Type B pancreatic cell (in vitro differentiated cells): ENCODE results near the gene SH3D19. TPM values are rescaled to one million over a fixed set of nuclear protein-coding genes. Genes with fewer than 3 reads are reported as not detected.
"Not testable (repeated sequence)": the region's sequence is repeated elsewhere in the genome, so short reads cannot be mapped to it uniquely, and the experiment has no call there.

ENCODE experiments used
- DNase-seq: peaks from one replicate; pipeline ENCODE4 v3.0.0; 2021; ENCODE audit warnings: mixed read lengths; ENCODE audit not compliant: unreplicated experiment; ENCODE audit errors: extremely low spot score
- H3K27ac Mint-ChIP-seq: 2 replicates; pipeline ENCODE4 v1.8.0; 2021; ENCODE audit warnings: mild to moderate bottlenecking, mixed read lengths
- H3K27me3 Mint-ChIP-seq: 2 replicates; pipeline ENCODE4 v1.8.0; 2021; ENCODE audit warnings: mixed read lengths
- H3K36me3 Mint-ChIP-seq: 2 replicates; pipeline ENCODE4 v1.8.0; 2021; ENCODE audit warnings: mixed read lengths
- H3K4me1 Mint-ChIP-seq: one replicate; pipeline ENCODE4 v1.8.0; 2021; ENCODE audit warnings: mixed read lengths; ENCODE audit not compliant: unreplicated experiment
- H3K4me3 Mint-ChIP-seq: 2 replicates; pipeline ENCODE4 v1.8.0; 2021; ENCODE audit warnings: mild to moderate bottlenecking, mixed read lengths
- H3K9me3 Mint-ChIP-seq: 2 replicates; pipeline ENCODE4 v1.8.0; 2021; ENCODE audit warnings: mixed read lengths
- total RNA-seq: library from RNA; stranded (reverse); gene quantifications from 2 replicates; pipeline ENCODE4 v1.2.1, GENCODE V29; 2021; ENCODE audit warnings: low replicate concordance
- TF ChIP-seq, protein P1 (sequence below): fragments of 200-600 bp; sonication (generic); conservative IDR thresholded peaks from 2 replicates; pipeline ENCODE4 v1.5.0; 2021; ENCODE audit warnings: antibody characterized with exemption, mild to moderate bottlenecking

The SH3D19 gene
- total RNA-seq, 1 donor from 2014 or later: 24.3 TPM

DNA sequence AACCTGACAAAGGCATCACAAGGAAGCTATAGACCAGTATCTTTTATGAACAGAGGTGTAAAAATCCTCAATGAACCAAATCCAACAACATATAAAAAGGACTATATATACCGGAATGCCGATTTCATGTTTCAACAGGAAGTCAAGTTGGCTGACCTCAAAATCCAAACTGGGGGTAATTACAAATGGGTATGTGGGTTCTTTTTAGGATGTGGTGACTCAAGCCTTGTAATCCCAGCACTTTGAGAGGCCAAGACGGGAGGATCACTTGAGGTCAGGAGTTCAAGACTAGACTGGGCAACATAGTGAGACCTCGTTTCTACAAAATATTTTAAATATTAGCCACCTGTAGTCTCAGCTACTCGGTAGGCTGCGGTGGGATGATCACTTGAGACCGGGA is 38.0 kb downstream of the SH3D19 start:
- H3K9me3 Mint-ChIP-seq: peaks cover 20% of the 10 kb centered on the region
- H3K36me3 Mint-ChIP-seq: peaks cover 16% of the 10 kb centered on the region

DNA sequence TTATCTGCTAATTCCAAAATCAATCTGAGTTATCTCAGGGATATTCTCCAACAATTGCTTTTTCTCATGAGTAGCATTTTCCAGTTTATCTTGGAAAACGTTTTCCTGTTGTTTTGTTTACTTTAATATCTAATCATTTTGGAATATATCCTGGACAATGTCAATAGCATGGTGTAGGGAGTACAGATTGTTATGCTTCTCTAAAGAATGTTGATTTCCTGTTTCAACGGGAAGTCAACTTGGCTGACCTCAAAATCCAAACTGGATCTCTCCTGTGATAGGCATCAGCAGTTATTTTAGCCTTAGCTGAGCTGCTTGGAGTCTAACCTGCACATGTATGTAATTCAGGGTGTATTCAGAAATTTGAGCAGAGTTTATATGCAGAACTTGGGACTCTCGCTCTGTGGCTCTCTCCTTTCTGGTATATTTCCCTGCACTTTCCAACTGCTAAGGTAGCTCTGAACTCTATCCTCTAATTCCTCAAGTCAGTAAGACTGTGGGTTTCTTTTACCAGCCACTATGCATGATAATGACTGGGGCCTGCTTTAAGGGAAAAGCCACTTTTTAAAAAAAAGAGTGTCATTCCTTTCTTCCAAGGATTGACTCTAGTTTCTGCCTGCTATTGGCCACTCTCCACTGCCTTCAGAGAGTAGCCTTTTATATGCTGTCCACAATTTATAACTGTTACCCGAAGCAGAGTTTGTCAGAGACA is 40.7 kb downstream of the SH3D19 start:
- Mint-ChIP-seq H3K4me3 (no peak overlapping the region), H3K27me3 (no peaks in the 10 kb centered on the region), H3K4me1 (no peaks in the 10 kb centered on the region), H3K36me3 (peaks cover 2% of the 10 kb centered on the region), H3K27ac (no peak overlapping the region), H3K9me3 (peaks cover 10% of the 10 kb centered on the region)
- no peak for DNase-seq
- TF ChIP-seq, protein P1, sequence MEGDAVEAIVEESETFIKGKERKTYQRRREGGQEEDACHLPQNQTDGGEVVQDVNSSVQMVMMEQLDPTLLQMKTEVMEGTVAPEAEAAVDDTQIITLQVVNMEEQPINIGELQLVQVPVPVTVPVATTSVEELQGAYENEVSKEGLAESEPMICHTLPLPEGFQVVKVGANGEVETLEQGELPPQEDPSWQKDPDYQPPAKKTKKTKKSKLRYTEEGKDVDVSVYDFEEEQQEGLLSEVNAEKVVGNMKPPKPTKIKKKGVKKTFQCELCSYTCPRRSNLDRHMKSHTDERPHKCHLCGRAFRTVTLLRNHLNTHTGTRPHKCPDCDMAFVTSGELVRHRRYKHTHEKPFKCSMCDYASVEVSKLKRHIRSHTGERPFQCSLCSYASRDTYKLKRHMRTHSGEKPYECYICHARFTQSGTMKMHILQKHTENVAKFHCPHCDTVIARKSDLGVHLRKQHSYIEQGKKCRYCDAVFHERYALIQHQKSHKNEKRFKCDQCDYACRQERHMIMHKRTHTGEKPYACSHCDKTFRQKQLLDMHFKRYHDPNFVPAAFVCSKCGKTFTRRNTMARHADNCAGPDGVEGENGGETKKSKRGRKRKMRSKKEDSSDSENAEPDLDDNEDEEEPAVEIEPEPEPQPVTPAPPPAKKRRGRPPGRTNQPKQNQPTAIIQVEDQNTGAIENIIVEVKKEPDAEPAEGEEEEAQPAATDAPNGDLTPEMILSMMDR: no peak

More for the DNA sequence above, 38.0 kb downstream of the SH3D19 start:
- Mint-ChIP-seq H3K27ac (no peak overlapping the region), H3K27me3 (no peaks in the 10 kb centered on the region), H3K4me3 (no peak overlapping the region), H3K4me1 (no peaks in the 10 kb centered on the region)
- TF ChIP-seq, protein P1: no peak
- no peak for DNase-seq

DNA sequence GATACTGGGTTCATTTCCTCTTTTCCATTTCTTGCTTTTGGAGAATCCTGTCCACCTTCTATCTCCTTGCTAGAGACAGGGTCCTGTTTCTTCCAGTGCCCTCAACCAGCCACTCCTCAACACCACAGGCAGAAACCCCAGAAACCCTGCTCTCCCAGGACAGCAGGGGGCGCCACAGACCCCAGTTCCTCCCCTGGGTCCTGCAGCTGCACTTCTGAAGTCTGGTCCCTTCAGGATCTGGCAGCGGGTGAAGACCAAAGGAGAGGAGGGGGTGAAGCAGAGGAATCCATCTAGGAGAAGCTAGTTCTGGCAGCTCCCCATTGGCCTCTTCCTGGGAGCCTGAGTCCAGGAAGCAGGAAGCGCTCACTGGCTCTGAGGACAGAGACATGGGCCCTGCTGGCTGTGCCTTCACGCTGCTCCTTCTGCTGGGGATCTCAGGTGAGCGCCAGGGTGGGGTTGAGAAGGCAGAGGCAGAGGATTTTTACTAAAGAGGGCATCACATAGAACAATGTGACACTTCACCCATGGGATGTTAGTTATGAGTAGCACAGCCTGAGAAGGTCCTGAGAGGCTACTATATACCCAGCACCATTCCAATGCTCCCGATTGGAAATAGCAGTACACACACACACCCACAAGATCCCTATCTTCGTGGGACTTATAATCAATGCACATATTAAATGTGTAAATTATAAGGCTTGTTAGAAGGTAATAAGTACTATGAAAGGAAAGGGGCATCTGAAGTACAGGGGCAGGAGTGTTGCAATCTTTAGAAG is 48.4 kb downstream of the SH3D19 start, which contains the start of gene PRSS48:
Gene PRSS48, plus strand, starts transcription at position 375 of the 776 bp plus-strand sequence. Its CDS starts 12 bp downstream, at position 387.
- Mint-ChIP-seq H3K27me3 (no peaks in the 10 kb centered on the region), H3K36me3 (peaks cover 5% of the 10 kb centered on the region), H3K9me3 (no peaks in the 10 kb centered on the region), H3K27ac (no peak within 1 kb of the TSS), H3K4me1 (no peaks in the 10 kb centered on the region), H3K4me3 (no peak within 1 kb of the TSS)
- TF ChIP-seq, protein P1: peak; percentile 79
- DNase-seq: peak; percentile 76

DNA sequence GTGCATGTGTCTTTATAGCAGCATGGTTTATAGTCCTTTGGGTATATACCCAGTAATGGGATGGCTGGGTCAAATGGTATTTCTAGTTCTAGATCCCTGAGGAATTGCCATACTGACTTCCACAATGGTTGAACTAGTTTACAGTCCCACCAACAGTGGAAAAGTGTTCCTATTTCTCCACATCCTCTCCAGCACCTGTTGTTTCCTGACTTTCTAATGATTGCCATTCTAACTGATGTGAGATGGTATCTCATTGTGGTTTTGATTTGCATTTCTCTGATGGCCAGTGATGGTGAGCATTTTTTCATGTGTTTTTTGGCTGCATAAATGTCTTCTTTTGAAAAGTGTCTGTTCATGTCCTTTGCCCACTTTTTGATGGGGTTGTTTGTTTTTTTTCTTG is 56.5 kb downstream of the SH3D19 start:
- not testable (repeated sequence) for DNase-seq, H3K4me3 Mint-ChIP-seq, H3K27me3 Mint-ChIP-seq, H3K9me3 Mint-ChIP-seq, H3K36me3 Mint-ChIP-seq, H3K4me1 Mint-ChIP-seq, H3K27ac Mint-ChIP-seq

DNA sequence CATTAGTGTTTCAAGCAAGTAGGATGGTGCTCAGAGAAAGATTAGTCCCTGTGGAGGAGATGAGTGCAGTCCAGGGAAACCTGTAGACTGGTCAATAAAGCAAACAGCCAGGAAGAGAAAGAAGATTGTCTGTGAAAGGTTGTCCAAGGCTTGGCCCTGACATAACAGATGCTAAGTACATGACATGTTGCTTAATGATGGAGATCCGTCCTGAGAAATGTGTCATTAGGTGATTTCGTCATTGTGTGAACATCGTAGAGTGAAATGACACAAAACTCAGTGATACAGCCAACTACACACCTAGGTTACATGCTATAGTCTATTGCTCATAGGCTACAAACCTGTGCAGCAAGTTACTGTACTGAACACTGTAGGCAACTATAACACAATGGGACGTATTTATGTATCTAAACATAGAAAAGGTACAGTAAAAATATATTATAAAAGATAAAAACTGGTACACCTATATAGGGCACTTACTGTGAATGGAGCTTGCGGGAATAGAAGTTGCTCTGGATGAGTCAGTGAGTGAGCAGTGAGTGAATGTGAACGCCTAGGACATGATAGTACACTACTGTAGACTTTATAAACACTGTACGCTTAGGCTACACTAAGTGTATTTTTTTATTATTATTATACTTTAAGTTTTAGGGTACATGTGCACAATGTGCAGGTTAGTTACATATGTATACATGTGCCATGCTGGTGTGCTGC is 57.4 kb downstream of the SH3D19 start:
- Mint-ChIP-seq H3K27ac (no peak overlapping the region), H3K4me3 (no peak overlapping the region), H3K36me3 (peaks cover 4% of the 10 kb centered on the region), H3K9me3 (no peaks in the 10 kb centered on the region), H3K4me1 (no peaks in the 10 kb centered on the region), H3K27me3 (no peaks in the 10 kb centered on the region)
- TF ChIP-seq, protein P1: no peak
- DNase-seq: no peak

DNA sequence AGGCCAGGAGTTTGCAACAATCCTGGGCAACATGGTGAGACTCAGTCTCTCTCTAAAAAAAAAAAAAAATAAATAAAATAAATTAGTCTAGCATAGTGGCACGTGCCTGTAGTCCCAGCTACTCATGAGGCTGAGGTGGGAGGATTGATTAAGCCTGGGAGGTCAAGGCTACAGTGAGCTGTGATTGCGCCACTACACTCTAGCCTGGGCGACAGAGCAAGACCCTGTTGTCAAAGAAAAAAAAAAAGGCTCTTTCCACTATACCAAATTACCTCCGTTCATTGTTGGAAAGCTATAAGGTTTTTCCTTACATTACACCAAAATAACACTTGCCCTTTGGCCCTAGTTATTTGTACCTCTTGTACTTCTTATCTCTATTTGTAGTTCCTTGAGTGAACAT is 58.3 kb downstream of the SH3D19 start:
- H3K27me3 Mint-ChIP-seq: no peaks in the 10 kb centered on the region
- peaks cover 4% of the 10 kb centered on the region for H3K36me3 Mint-ChIP-seq
- no peak for DNase-seq
- H3K27ac Mint-ChIP-seq: no peak overlapping the region
- peaks cover 4% of the 10 kb centered on the region for H3K4me1 Mint-ChIP-seq
- no peak overlapping the region for H3K4me3 Mint-ChIP-seq
- H3K9me3 Mint-ChIP-seq: no peaks in the 10 kb centered on the region
- TF ChIP-seq, protein P1: no peak
